ENCODE results near the gene MCMBP. TPM values are rescaled to one million over a fixed set of nuclear protein-coding genes. Genes with fewer than 3 reads are reported as not detected.

Gene MCMBP
- total and polyA plus RNA-seq, 8 donors: 40.6 to 66.5 (median 61.4) TPM

DNA sequence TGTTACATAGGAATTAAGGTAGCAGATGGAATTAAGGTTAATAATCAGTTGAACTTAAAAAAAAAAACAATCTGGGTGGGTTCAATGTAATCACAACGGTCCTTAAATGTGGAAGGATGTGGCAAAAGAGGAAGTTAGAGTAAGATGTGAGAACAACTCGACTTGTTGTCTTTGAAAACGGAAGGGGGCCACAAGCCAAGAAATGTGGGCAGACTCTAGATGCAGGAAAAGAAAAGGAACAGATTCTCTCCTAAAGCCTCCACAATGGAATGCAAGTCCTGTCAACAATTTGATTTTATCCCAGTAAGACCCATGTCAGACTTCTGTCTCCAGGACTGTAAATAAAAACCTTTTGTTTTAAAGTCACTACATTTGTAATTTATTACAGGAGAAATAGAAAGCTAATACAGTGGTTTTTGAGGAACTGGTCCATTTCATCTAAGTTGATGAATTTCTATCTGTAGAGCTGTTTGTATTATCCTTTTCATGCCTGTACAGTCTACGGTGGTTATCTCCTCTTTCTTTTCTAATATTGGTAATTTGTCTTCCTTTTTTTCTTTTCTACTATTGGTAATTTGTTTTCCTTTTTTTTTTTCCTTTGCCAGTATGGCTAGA, 8.6 kb downstream of the MCMBP start:
- ATAC-seq (no peak), DNase-seq (no peak)
- Histone ChIP-seq H3K36me3 (no peaks in the 10 kb centered on the region), H3K27me3 (no peaks in the 10 kb centered on the region), H3K27ac (peak overlapping the region in 1 of 2 donors; percentile 69), H3K4me3 (no peak overlapping the region), H3K9me3 (peaks cover 0 to 6% of the 10 kb centered on the region in 2 donors), H3K4me1 (peaks cover 0 to 70% of the 10 kb centered on the region in 2 donors)
- TF ChIP-seq, protein P1, sequence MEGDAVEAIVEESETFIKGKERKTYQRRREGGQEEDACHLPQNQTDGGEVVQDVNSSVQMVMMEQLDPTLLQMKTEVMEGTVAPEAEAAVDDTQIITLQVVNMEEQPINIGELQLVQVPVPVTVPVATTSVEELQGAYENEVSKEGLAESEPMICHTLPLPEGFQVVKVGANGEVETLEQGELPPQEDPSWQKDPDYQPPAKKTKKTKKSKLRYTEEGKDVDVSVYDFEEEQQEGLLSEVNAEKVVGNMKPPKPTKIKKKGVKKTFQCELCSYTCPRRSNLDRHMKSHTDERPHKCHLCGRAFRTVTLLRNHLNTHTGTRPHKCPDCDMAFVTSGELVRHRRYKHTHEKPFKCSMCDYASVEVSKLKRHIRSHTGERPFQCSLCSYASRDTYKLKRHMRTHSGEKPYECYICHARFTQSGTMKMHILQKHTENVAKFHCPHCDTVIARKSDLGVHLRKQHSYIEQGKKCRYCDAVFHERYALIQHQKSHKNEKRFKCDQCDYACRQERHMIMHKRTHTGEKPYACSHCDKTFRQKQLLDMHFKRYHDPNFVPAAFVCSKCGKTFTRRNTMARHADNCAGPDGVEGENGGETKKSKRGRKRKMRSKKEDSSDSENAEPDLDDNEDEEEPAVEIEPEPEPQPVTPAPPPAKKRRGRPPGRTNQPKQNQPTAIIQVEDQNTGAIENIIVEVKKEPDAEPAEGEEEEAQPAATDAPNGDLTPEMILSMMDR (IDR thresholded peaks at IDR 0.05): no peak
- intact Hi-C loops (cut with DNase I): loop anchor here in 1 of 2 donors (10.0 kb wide), 1 partner anchor 119 kb away; no protein-coding TSS in a partner anchor

DNA sequence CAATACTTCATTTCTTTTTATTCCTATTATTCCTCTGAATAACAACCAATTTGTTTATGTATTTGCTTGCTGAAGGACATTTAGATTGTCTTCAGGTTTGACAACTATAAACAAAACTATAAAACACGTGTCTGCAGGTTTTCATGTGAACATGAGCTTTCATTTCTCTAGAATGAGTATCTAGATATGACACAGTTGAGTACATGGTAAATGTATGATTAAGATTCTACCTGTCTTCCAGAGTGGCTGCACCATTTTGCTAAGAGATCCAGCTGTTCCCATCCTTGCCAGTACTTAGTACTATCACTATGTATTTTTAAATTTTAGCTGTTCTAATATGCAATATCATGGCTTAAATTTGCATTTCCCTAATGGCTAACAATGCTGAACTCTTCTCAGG, 10.1 kb downstream of the MCMBP start:
- no peaks in the 10 kb centered on the region for H3K27me3 ChIP-seq
- DNase-seq: no peak
- intact Hi-C loops (cut with DNase I): loop anchor here in 1 of 2 donors (10.0 kb wide), 1 partner anchor 118 kb away; no protein-coding TSS in a partner anchor
- peaks cover 0 to 7% of the 10 kb centered on the region in 2 donors for H3K36me3 ChIP-seq
- H3K4me1 ChIP-seq: peaks cover 0 to 54% of the 10 kb centered on the region in 2 donors
- H3K27ac ChIP-seq: peak overlapping the region in 1 of 2 donors; percentile 5
- TF ChIP-seq, protein P1 (IDR thresholded peaks at IDR 0.05): no peak
- H3K9me3 ChIP-seq: peaks cover 0 to 6% of the 10 kb centered on the region in 2 donors
- no peak for ATAC-seq
- no peak overlapping the region for H3K4me3 ChIP-seq

DNA sequence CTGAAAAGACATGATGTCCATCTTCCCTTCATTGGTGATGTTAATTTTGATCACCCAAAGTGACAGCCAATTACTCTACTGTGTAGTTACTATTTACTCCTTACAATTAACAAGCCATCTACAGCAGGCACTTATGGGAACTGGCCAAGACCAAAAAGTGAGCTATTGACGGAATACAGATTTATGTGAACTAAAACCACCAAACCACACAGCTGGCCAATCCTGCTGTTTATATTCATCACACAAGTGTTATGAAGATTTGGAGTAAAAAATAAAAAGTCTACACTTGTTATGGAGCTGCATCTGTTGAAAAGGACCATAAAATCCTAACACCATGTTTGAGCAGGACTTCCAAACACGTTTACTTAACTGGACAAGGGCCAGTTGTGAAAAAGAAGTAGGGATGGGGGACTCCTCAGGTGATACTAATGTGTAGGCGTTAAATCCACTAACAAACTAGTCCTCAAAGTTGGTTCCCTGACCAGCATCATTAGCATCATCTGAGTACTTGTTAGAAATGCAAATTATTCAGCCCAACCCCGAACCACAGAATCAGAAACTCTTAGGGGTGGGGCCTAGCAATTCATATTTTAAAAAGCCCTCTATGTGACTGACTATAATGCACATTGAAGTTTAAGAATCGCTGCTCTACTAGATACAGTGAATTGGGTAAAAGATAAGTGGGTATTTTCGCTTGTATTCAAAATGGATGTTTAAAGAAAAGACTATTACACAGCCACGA, 11.6 kb downstream of the MCMBP start:
- ATAC-seq (no peak), DNase-seq (no peak)
- H3K9me3 ChIP-seq: peaks cover 0 to 6% of the 10 kb centered on the region in 2 donors
- TF ChIP-seq, protein P1 (IDR thresholded peaks at IDR 0.05): no peak
- intact Hi-C loops (cut with DNase I): loop anchor here in 1 of 2 donors (10.0 kb wide), 1 partner anchor 116 kb away; no protein-coding TSS in a partner anchor
- no peaks in the 10 kb centered on the region for H3K27me3 ChIP-seq
- H3K27ac ChIP-seq: no peak overlapping the region
- no peak overlapping the region for H3K4me3 ChIP-seq
- peaks cover 0 to 22% of the 10 kb centered on the region in 2 donors for H3K36me3 ChIP-seq
- peaks cover 0 to 42% of the 10 kb centered on the region in 2 donors for H3K4me1 ChIP-seq

DNA sequence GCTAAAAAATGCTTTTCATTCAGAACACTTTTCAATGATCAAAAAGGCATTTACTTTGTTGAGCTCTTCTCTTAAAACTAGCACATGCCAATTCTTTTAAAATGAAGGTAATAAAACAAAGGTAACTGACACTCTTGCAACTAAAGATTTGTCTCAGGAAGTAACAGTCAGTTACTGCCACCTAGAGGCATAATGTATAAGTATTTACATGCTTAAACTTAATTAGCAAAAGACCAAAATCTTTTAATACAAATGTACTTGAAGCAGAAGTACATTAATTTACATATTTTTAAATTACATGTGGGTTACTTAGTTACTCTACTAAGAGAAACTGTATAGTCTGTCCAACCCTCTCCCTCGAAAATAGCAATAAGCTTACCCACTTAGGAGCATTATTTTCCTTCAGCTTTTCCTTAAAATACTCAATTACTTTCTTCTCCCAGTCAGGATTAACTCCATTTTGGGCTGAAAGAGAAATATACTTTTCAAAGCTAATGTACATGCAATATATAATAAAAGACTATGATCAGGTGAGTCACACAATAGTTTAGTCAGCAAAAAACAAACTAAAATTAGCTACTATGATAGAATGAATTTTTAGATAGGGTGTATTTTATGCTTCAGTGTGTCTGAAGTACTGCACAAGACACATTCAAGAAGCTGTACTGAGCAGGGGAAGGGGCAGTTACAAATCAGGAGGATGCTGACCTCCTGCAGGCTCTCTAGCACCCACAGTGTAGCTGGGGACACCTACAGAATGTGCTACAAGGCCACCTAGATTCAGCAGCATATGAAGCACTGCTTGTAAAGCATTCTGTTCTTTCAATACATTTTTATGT, 13.0 kb downstream of the MCMBP start:
- no peak overlapping the region for H3K4me3 ChIP-seq
- H3K27ac ChIP-seq: no peak overlapping the region
- peaks cover 0 to 35% of the 10 kb centered on the region in 2 donors for H3K36me3 ChIP-seq
- intact Hi-C loops (cut with DNase I): loop anchor here in 1 of 2 donors (10.0 kb wide), 1 partner anchor 115 kb away; no protein-coding TSS in a partner anchor
- peaks cover 0 to 6% of the 10 kb centered on the region in 2 donors for H3K9me3 ChIP-seq
- ATAC-seq (peak; percentile 76), DNase-seq (peak in 2 of 4 donors; percentile 18 to 34)
- H3K4me1 ChIP-seq: peaks cover 0 to 30% of the 10 kb centered on the region in 2 donors
- TF ChIP-seq, protein P1 (IDR thresholded peaks at IDR 0.05): peak in 1 of 2 donors; percentile 53
- H3K27me3 ChIP-seq: no peaks in the 10 kb centered on the region
